Measurements from ENCODE around the gene PHC1.

DNA sequence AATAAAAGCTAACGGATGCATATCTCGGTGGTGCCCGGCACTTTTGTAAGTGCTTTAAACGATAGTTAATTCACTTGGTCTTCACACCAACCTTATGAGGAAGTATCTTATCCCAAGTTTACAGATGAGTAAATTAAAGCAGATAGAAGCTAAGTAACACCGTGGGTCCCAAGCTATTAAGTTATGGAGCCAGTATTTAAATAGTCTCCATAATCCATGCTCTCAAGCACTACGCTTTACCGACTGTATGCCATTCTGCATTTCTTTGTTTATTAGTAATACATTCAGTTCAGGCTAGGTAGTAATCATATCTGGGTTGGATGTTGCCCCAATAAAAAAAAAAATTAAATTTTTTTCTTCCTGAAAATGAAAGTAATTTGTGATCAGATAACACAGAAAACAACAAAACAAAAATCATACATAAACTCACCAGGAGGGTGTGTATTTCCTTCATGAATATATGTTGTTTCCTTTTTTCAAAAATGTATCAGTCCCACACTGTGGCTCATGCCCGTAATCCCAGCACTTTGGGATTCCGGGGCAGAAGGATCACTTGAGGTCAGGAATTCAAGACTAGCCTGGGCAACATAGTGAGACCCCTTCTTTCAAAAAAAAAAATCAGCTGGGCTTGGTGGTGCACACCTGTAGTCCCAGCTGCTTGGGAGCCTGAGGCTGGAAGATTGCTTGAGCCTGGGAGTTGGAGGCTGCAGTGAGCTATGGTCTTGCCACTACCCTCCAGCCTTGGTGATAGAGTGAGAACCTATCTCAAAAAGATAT lies 36.6 kb downstream of the PHC1 start:
- TF ChIP-seq, protein P1, sequence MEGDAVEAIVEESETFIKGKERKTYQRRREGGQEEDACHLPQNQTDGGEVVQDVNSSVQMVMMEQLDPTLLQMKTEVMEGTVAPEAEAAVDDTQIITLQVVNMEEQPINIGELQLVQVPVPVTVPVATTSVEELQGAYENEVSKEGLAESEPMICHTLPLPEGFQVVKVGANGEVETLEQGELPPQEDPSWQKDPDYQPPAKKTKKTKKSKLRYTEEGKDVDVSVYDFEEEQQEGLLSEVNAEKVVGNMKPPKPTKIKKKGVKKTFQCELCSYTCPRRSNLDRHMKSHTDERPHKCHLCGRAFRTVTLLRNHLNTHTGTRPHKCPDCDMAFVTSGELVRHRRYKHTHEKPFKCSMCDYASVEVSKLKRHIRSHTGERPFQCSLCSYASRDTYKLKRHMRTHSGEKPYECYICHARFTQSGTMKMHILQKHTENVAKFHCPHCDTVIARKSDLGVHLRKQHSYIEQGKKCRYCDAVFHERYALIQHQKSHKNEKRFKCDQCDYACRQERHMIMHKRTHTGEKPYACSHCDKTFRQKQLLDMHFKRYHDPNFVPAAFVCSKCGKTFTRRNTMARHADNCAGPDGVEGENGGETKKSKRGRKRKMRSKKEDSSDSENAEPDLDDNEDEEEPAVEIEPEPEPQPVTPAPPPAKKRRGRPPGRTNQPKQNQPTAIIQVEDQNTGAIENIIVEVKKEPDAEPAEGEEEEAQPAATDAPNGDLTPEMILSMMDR (IDR thresholded peaks at IDR 0.05), result peak in 1 of 4 experiments; percentile 15
- no peak for TF ChIP-seq EP300 (IDR thresholded peaks at IDR 0.05)

All from sigmoid colon (tissue), 4 donors.